Measurements from ENCODE around the gene SLC6A6. TPM values are rescaled to one million over a fixed set of nuclear protein-coding genes. Genes with fewer than 3 reads are reported as not detected.
A peak's percentile ranks its signal among the peaks of the same experiment; 100 is the strongest.

SLC6A6 gene
- total and polyA plus RNA-seq, 8 donors = 2.1 to 11.6 (median 3.4) TPM

DNA sequence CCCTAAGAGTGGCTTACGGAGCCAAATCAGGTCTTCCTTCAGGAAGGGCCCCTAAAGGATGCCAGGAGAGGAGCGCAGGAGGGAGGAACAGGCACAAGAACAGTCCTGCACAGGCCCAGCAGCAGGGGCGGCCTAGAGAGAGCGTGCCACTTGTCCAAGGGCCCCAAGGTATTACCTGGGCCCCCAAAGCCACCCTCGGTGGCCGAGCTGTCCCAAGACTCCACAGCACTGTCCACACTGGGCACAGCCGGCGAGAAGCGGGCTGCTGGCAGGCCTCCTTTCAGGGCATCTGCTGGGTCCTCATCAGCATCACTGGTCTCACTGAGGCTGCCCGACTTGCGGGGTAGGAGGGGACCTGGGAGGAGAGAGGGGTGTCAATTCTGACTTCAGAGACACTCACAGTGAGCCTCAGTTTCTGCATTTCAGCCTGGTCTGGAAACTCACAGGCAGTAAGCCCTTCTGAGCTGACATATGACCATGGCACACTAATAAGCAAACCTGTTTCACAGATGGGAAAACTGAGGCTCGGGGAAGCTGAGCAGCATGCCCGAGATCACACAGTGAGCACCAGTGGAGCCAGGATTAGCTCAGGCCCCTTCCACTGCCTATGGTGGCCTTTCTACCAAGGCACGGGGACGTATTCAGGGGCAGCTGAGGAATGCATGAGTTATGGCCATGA lies 104.4 kb downstream of the SLC6A6 start:
- Histone ChIP-seq H3K4me3 (no peak overlapping the region), H3K9me3 (peaks cover 0 to 4% (median 0%) of the 10 kb centered on the region in 4 donors), H3K27me3 (no peaks in the 10 kb centered on the region), H3K4me1 (no peaks in the 10 kb centered on the region), H3K27ac (no peak overlapping the region), H3K36me3 (no peaks in the 10 kb centered on the region)
- TF ChIP-seq, protein P1, sequence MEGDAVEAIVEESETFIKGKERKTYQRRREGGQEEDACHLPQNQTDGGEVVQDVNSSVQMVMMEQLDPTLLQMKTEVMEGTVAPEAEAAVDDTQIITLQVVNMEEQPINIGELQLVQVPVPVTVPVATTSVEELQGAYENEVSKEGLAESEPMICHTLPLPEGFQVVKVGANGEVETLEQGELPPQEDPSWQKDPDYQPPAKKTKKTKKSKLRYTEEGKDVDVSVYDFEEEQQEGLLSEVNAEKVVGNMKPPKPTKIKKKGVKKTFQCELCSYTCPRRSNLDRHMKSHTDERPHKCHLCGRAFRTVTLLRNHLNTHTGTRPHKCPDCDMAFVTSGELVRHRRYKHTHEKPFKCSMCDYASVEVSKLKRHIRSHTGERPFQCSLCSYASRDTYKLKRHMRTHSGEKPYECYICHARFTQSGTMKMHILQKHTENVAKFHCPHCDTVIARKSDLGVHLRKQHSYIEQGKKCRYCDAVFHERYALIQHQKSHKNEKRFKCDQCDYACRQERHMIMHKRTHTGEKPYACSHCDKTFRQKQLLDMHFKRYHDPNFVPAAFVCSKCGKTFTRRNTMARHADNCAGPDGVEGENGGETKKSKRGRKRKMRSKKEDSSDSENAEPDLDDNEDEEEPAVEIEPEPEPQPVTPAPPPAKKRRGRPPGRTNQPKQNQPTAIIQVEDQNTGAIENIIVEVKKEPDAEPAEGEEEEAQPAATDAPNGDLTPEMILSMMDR (IDR thresholded peaks at IDR 0.05) = no peak
- WGBS, 2 donors = 70 to 79% methylated on average over 15 of the region's 15 CpGs
- ATAC-seq (no peak), FAIRE-seq (no peak), DNase-seq (peak in 1 of 6 donors; percentile 48)
- intact Hi-C loops (cut with DNase I) = no loop called here

DNA sequence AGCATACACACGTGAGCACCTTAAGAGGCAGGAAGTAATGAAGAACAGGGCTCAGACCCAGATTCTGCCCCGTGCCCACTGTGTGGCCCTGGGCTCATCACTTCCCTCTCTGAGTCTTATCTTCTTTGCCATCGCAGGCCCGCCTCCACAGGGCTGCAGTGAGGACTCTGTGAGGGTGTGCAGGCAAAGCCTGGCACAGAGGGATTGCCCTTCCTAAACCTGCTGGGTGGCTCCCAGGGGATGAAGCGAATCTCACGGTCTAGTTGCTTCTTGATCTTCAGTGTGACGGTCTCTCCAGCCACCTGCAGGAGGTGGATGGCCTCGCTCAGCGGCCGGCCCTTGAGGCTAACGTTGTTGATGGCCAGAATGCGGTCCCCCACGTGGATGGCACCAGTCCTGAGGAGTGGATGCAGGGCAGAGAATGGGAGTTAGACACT lies 104.9 kb downstream of the SLC6A6 start:
- Histone ChIP-seq H3K36me3 (no peaks in the 10 kb centered on the region), H3K9me3 (no peaks in the 10 kb centered on the region), H3K27ac (no peak overlapping the region), H3K4me1 (no peaks in the 10 kb centered on the region), H3K4me3 (no peak overlapping the region), H3K27me3 (no peaks in the 10 kb centered on the region)
- FAIRE-seq (no peak), DNase-seq (peak in 1 of 6 donors; percentile 23), ATAC-seq (no peak)
- intact Hi-C loops (cut with DNase I) = no loop called here
- TF ChIP-seq, protein P1 (IDR thresholded peaks at IDR 0.05) = no peak
- WGBS, 2 donors = 66 to 74% methylated on average over 13 of the region's 13 CpGs

- DNase-seq (peak in 1 of 6 donors; percentile 21), FAIRE-seq (no peak), ATAC-seq (no peak)
- Histone ChIP-seq H3K4me1 (no peaks in the 10 kb centered on the region), H3K4me3 (no peak overlapping the region), H3K27me3 (no peaks in the 10 kb centered on the region), H3K27ac (no peak overlapping the region), H3K9me3 (no peaks in the 10 kb centered on the region), H3K36me3 (no peaks in the 10 kb centered on the region)
- intact Hi-C loops (cut with DNase I) = no loop called here
- WGBS, 2 donors = 63 to 64% methylated on average over 6 of the region's 6 CpGs
- TF ChIP-seq, protein P1 (IDR thresholded peaks at IDR 0.05) = no peak
Measured at GRCh38 chr3:14507757-14508504, 105.5 kb downstream of the SLC6A6 start.

- intact Hi-C loops (cut with DNase I) = no loop called here
- Histone ChIP-seq H3K4me3 (no peak overlapping the region), H3K9me3 (no peaks in the 10 kb centered on the region), H3K27ac (no peak overlapping the region), H3K4me1 (no peaks in the 10 kb centered on the region), H3K27me3 (no peaks in the 10 kb centered on the region), H3K36me3 (no peaks in the 10 kb centered on the region)
- DNase-seq = peak in 1 of 6 donors; percentile 29
- ATAC-seq = no peak
- TF ChIP-seq, protein P1 (IDR thresholded peaks at IDR 0.05) = no peak
- FAIRE-seq = no peak
- WGBS, 2 donors = 18 to 25% methylated on average over 3 of the region's 3 CpGs
Measured at GRCh38 chr3:14508505-14508819, 106.1 kb downstream of the SLC6A6 start.

All from pancreas (tissue), 10 donors.